ENCODE measurements around the gene SNTA1. TPM values are rescaled to one million over a fixed set of nuclear protein-coding genes. Genes with fewer than 3 reads are reported as not detected.
A peak's percentile ranks its signal among the peaks of the same experiment; 100 is the strongest.

Gene SNTA1
- total and polyA plus RNA-seq, 2 of the 13 experiments (the other 11 are each of a cell fraction or from before 2014, with no cell fraction given): 16.4 to 18.3 TPM

- TF ChIP-seq JDP2 (CRISPR knock-in tag; IDR thresholded peaks at IDR 0.05; ENCODE audit: borderline replicate concordance) (no peak), MBNL3 (CRISPR knock-in tag; conservative IDR thresholded peaks at IDR 0.05) (no peak), CSRNP2 (CRISPR knock-in tag; conservative IDR thresholded peaks at IDR 0.05; ENCODE audit: low read depth) (no peak), AHR (CRISPR knock-in tag; IDR thresholded peaks at IDR 0.05) (peak; percentile 92; the same call in 1 of the 2 replicates), GLMP (CRISPR knock-in tag; IDR thresholded peaks at IDR 0.05; ENCODE audit: borderline replicate concordance) (no peak), ZNF207 (IDR thresholded peaks at IDR 0.05; ENCODE audit: borderline replicate concordance) (no peak), NAIF1 (CRISPR knock-in tag; IDR thresholded peaks at IDR 0.05; ENCODE audit: borderline replicate concordance) (no peak; the same call in 1 of the 2 replicates), ZNF264 (CRISPR knock-in tag; IDR thresholded peaks at IDR 0.05) (no peak; the same call in 1 of the 2 replicates), ZNF703 (CRISPR knock-in tag; IDR thresholded peaks at IDR 0.05; ENCODE audit: borderline replicate concordance) (no peak), ZMYM2 (CRISPR knock-in tag; IDR thresholded peaks at IDR 0.05) (peak; percentile 98), MXD1 (CRISPR knock-in tag; IDR thresholded peaks at IDR 0.05) (no peak), GFI1 (CRISPR knock-in tag; IDR thresholded peaks at IDR 0.05; ENCODE audit: borderline replicate concordance) (peak; percentile 85; the same call in 1 of the 2 replicates), MTERF4 (CRISPR knock-in tag; IDR thresholded peaks at IDR 0.05) (no peak), ZSCAN5A (CRISPR knock-in tag; IDR thresholded peaks at IDR 0.05; ENCODE audit: borderline replicate concordance) (peak; percentile 85; the same call in 1 of the 2 replicates), NFRKB (IDR thresholded peaks at IDR 0.05) (no peak), HOXA9 (CRISPR knock-in tag; IDR thresholded peaks at IDR 0.05; ENCODE audit: borderline replicate concordance) (no peak), KDM4B (CRISPR knock-in tag; IDR thresholded peaks at IDR 0.05) (peak; percentile 90), ZNF629 (CRISPR knock-in tag; conservative IDR thresholded peaks at IDR 0.05) (peak; percentile 63), ZNF326 (CRISPR knock-in tag; IDR thresholded peaks at IDR 0.05; ENCODE audit: borderline replicate concordance) (no peak), ELF3 (CRISPR knock-in tag; IDR thresholded peaks at IDR 0.05) (peak; percentile 96), TIGD3 (CRISPR knock-in tag; IDR thresholded peaks at IDR 0.05; ENCODE audit: borderline replicate concordance) (peak; percentile 65; the same call in 1 of the 2 replicates), PHF21A (CRISPR knock-in tag; IDR thresholded peaks at IDR 0.05) (peak; percentile 88)
Measured at GRCh38 chr20:33373735-33374605, 69.6 kb downstream of the SNTA1 start (continued).
